ENCODE data around the gene DCDC2B. TPM values are rescaled to one million over a fixed set of nuclear protein-coding genes. Genes with fewer than 3 reads are reported as not detected.

Gene DCDC2B
- total and polyA plus RNA-seq, 9 of the 15 experiments (the other 6 are each of a cell fraction or from before 2014, with no cell fraction given), result not detected

DNA sequence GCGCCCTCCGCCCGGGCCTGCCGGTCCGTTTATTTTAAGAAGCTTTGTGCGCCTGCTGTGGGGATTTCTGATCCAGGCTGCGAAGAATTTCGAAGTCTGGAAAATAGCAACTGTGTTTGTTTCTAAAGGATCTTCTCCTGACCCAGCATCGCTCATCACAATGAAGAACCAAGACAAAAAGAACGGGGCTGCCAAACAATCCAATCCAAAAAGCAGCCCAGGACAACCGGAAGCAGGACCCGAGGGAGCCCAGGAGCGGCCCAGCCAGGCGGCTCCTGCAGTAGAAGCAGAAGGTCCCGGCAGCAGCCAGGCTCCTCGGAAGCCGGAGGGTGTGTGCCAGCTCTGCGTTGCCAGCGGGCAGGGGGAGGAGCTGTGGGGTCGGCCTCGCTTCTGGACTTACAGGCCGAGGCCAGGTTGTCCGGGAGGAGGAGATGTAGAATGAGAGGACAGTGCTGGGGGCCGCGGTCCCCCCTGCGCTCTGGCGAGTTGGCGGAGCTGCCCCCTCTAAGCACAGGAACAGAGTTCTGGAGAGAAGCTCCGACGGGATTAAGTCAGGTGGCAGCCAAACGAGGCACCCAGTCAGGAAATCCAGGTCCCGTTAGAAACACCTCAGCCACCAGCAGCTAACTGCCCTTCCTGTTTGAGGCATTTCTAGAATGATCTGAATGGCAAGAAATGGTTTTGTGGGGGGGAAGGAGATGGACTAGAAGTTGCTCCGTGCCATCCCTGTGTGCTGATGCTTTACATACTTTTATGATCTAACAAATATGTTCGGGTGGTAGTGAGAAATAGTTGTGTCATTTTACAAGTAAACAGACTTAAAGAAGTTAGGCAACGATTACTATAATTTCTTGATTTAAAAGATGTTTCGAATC, 28.5 kb upstream of the DCDC2B start (continued):
- TF ChIP-seq KDM1A (IDR thresholded peaks at IDR 0.05), result no peak
- TF ChIP-seq, protein P1, sequence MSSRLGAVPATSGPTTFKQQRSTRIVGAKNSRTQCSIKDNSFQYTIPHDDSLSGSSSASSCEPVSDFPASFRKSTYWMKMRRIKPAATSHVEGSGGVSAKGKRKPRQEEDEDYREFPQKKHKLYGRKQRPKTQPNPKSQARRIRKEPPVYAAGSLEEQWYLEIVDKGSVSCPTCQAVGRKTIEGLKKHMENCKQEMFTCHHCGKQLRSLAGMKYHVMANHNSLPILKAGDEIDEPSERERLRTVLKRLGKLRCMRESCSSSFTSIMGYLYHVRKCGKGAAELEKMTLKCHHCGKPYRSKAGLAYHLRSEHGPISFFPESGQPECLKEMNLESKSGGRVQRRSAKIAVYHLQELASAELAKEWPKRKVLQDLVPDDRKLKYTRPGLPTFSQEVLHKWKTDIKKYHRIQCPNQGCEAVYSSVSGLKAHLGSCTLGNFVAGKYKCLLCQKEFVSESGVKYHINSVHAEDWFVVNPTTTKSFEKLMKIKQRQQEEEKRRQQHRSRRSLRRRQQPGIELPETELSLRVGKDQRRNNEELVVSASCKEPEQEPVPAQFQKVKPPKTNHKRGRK (tag; IDR thresholded peaks at IDR 0.05), result no peak
- no peak for TF ChIP-seq RBM14 (IDR thresholded peaks at IDR 0.05; ENCODE audit: borderline replicate concordance, insufficient read depth, low read depth, low read length)
- no peak for TF ChIP-seq NFXL1 (CRISPR knock-in tag; IDR thresholded peaks at IDR 0.05)
- no peak for TF ChIP-seq NCOA2 (IDR thresholded peaks at IDR 0.05; ENCODE audit: partially characterized antibody in 2 of 2)
- TF ChIP-seq, protein P2, sequence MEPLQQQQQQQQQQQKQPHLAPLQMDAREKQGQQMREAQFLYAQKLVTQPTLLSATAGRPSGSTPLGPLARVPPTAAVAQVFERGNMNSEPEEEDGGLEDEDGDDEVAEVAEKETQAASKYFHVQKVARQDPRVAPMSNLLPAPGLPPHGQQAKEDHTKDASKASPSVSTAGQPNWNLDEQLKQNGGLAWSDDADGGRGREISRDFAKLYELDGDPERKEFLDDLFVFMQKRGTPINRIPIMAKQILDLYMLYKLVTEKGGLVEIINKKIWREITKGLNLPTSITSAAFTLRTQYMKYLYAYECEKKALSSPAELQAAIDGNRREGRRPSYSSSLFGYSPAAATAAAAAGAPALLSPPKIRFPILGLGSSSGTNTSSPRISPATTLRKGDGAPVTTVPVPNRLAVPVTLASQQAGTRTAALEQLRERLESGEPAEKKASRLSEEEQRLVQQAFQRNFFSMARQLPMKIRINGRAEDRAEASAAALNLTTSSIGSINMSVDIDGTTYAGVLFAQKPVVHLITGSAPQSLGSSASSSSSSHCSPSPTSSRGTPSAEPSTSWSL (CRISPR knock-in tag; IDR thresholded peaks at IDR 0.05; ENCODE audit: borderline replicate concordance), result no peak
- peak; percentile 3 for TF ChIP-seq SAP30 (IDR thresholded peaks at IDR 0.05; ENCODE audit: borderline replicate concordance, insufficient read depth, low read depth, low read length, poor library complexity, severe bottlenecking)
- no peak for TF ChIP-seq CREB1 (IDR thresholded peaks at IDR 0.05)
- TF ChIP-seq CREB1 (CRISPR knock-in tag; IDR thresholded peaks at IDR 0.05), result no peak
- TF ChIP-seq, protein P3, sequence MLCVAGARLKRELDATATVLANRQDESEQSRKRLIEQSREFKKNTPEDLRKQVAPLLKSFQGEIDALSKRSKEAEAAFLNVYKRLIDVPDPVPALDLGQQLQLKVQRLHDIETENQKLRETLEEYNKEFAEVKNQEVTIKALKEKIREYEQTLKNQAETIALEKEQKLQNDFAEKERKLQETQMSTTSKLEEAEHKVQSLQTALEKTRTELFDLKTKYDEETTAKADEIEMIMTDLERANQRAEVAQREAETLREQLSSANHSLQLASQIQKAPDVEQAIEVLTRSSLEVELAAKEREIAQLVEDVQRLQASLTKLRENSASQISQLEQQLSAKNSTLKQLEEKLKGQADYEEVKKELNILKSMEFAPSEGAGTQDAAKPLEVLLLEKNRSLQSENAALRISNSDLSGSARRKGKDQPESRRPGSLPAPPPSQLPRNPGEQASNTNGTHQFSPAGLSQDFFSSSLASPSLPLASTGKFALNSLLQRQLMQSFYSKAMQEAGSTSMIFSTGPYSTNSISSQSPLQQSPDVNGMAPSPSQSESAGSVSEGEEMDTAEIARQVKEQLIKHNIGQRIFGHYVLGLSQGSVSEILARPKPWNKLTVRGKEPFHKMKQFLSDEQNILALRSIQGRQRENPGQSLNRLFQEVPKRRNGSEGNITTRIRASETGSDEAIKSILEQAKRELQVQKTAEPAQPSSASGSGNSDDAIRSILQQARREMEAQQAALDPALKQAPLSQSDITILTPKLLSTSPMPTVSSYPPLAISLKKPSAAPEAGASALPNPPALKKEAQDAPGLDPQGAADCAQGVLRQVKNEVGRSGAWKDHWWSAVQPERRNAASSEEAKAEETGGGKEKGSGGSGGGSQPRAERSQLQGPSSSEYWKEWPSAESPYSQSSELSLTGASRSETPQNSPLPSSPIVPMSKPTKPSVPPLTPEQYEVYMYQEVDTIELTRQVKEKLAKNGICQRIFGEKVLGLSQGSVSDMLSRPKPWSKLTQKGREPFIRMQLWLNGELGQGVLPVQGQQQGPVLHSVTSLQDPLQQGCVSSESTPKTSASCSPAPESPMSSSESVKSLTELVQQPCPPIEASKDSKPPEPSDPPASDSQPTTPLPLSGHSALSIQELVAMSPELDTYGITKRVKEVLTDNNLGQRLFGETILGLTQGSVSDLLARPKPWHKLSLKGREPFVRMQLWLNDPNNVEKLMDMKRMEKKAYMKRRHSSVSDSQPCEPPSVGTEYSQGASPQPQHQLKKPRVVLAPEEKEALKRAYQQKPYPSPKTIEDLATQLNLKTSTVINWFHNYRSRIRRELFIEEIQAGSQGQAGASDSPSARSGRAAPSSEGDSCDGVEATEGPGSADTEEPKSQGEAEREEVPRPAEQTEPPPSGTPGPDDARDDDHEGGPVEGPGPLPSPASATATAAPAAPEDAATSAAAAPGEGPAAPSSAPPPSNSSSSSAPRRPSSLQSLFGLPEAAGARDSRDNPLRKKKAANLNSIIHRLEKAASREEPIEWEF (CRISPR knock-in tag; IDR thresholded peaks at IDR 0.05), result no peak
- no peak for TF ChIP-seq SMARCC2 (IDR thresholded peaks at IDR 0.05; ENCODE audit: low read depth)
- no peak for TF ChIP-seq HMBOX1 (IDR thresholded peaks at IDR 0.05)
- TF ChIP-seq DPF2 (IDR thresholded peaks at IDR 0.05), result no peak
- no peak for TF ChIP-seq SP2 (IDR thresholded peaks at IDR 0.05; ENCODE audit: extremely low read depth, low read depth, low read length, poor library complexity, severe bottlenecking)
- no peak for TF ChIP-seq TCFL5 (CRISPR knock-in tag; conservative IDR thresholded peaks at IDR 0.05)
- TF ChIP-seq TRIM28 (IDR thresholded peaks at IDR 0.05), result no peak

All from K562 (cell line).